ENCODE measurements around the gene CKAP5.

- TF ChIP-seq EZH2 (IDR thresholded peaks at IDR 0.05) (no peak), POLR2AphosphoS5 (IDR thresholded peaks at IDR 0.05; ENCODE audit: borderline replicate concordance, low read depth, low read length) (no peak)
Observed at GRCh38 chr11:46874586-46874985, 28.5 kb upstream of the CKAP5 start.

All from SK-N-MC (cell line).